HL-60 (cell line): ENCODE data around the gene PAX9.

Source experiments
- DNase-seq, 2 experiments: peaks; one replicate each; pipeline ENCODE4 v3.0.0-alpha.2; 2010 to 2020; ENCODE audit warnings: low read depth in 1 of 2, low spot score in 1 of 2
- H3K27ac ChIP-seq: fragments of 250-450 bp; sonication (Bioruptor Pico); replicated peaks from 2 replicates; pipeline ENCODE4 v1.5.1; 2020; ENCODE audit warnings: mild to moderate bottlenecking, moderate library complexity
- H3K27me3 ChIP-seq: fragments of 250-450 bp; sonication (Bioruptor Pico); 2 replicates; pipeline ENCODE4 v1.5.1; 2021; ENCODE audit warnings: mild to moderate bottlenecking, moderate library complexity; ENCODE audit not compliant: insufficient read depth, poor library complexity, severe bottlenecking
- H3K4me3 ChIP-seq: replicated peaks from 2 replicates; pipeline ENCODE4 v1.5.1; 2011; ENCODE audit warnings: mild to moderate bottlenecking, control low read depth, low read length; ENCODE audit not compliant: insufficient read depth
- CTCF ChIP-seq: IDR thresholded peaks from one replicate; pipeline ENCODE4 v1.5.1; 2011; ENCODE audit warnings: low read length, control low read depth, inconsistent platforms; ENCODE audit not compliant: insufficient read depth
- GABPA ChIP-seq: IDR thresholded peaks from 2 replicates; pipeline ENCODE4 v1.6.1; 2012; ENCODE audit warnings: low read depth
- POLR2AphosphoS5 ChIP-seq: IDR thresholded peaks from 2 replicates; pipeline ENCODE4 v1.6.1; 2012; ENCODE audit warnings: low read depth
- SPI1 ChIP-seq: IDR thresholded peaks from 2 replicates; pipeline ENCODE4 v1.6.1; 2012; ENCODE audit warnings: low read depth, mild to moderate bottlenecking, borderline replicate concordance
- TF ChIP-seq, protein P1 (sequence below): IDR thresholded peaks from 2 replicates; pipeline ENCODE4 v1.6.1; 2012; ENCODE audit warnings: low read depth; ENCODE audit not compliant: insufficient replicate concordance

Gene PAX9

DNA sequence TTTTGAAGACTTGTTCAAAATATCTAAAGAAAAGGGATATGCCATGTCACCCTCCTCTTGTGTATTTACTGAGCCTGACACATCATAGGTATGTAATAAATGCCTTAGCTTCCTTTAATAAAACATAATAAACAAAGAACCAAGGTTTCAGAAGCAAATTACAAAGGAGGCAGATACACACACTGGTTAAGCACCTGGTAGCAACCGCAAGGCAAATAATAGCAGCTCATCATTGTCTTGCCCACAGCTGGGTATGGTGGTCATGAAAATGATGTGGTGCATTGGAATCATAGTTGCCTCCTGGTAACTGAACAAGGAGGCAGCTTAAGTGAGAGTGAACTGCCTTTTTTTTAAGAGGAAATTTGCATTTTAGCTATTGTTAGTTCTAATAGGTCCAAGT lies 39.0 kb downstream of the PAX9 start:
- Histone ChIP-seq H3K4me3 (no peak overlapping the region), H3K27me3 (no peaks in the 10 kb centered on the region), H3K27ac (no peak overlapping the region)
- no peak for DNase-seq
- TF ChIP-seq SPI1: no peak
- TF ChIP-seq, protein P1, sequence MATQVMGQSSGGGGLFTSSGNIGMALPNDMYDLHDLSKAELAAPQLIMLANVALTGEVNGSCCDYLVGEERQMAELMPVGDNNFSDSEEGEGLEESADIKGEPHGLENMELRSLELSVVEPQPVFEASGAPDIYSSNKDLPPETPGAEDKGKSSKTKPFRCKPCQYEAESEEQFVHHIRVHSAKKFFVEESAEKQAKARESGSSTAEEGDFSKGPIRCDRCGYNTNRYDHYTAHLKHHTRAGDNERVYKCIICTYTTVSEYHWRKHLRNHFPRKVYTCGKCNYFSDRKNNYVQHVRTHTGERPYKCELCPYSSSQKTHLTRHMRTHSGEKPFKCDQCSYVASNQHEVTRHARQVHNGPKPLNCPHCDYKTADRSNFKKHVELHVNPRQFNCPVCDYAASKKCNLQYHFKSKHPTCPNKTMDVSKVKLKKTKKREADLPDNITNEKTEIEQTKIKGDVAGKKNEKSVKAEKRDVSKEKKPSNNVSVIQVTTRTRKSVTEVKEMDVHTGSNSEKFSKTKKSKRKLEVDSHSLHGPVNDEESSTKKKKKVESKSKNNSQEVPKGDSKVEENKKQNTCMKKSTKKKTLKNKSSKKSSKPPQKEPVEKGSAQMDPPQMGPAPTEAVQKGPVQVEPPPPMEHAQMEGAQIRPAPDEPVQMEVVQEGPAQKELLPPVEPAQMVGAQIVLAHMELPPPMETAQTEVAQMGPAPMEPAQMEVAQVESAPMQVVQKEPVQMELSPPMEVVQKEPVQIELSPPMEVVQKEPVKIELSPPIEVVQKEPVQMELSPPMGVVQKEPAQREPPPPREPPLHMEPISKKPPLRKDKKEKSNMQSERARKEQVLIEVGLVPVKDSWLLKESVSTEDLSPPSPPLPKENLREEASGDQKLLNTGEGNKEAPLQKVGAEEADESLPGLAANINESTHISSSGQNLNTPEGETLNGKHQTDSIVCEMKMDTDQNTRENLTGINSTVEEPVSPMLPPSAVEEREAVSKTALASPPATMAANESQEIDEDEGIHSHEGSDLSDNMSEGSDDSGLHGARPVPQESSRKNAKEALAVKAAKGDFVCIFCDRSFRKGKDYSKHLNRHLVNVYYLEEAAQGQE: no peak
- TF ChIP-seq CTCF: no peak
- TF ChIP-seq POLR2AphosphoS5: no peak
- TF ChIP-seq GABPA: no peak

- no peak for DNase-seq
- Histone ChIP-seq H3K27ac (no peak overlapping the region), H3K27me3 (no peaks in the 10 kb centered on the region), H3K4me3 (no peak overlapping the region)
- TF ChIP-seq GABPA (no peak), POLR2AphosphoS5 (no peak), SPI1 (no peak), CTCF (no peak)
- TF ChIP-seq, protein P1: no peak
Measured at GRCh38 chr14:36701132-36701531, 39.5 kb downstream of the PAX9 start.

DNA sequence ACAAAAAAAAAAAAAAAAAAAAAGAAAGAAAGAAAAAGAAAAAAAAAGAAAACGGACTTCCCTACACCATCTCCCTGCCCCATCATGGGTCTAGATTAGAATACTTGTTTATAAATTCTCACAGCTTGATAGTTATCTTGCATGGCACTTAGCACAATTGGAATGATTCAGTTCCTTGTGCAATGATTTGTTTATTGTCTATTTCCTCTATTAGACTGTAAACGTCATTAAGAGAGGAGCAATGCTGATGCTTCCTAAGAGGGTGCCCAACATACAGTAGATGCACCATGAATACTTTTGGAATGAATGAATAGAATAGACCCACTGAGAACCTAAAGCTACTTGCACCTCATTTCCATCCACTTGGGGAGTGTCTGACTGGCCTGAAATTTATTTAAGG lies 40.8 kb downstream of the PAX9 start:
- TF ChIP-seq SPI1 (no peak), CTCF (no peak), GABPA (no peak), POLR2AphosphoS5 (no peak)
- TF ChIP-seq, protein P1: no peak
- H3K4me3 ChIP-seq: no peak overlapping the region
- H3K27ac ChIP-seq: no peak overlapping the region
- H3K27me3 ChIP-seq: no peaks in the 10 kb centered on the region
- no peak for DNase-seq
